ENCODE results near the gene BCORL1.

The BCORL1 gene

GRCh38 chrX:130103605-130104004 lies 121.2 kb downstream of the BCORL1 start:
- H3K36me3 Mint-ChIP-seq (ENCODE audit: low read depth): peaks cover 13% of the 10 kb centered on the region
- H3K27ac Mint-ChIP-seq: no peak overlapping the region
- H3K9me3 Mint-ChIP-seq: no peaks in the 10 kb centered on the region
- no peaks in the 10 kb centered on the region for H3K27me3 Mint-ChIP-seq
- peaks cover 66% of the 10 kb centered on the region for H3K4me1 Mint-ChIP-seq (ENCODE audit: low read depth)
- H3K4me3 Mint-ChIP-seq: no peak overlapping the region

- peaks cover 13% of the 10 kb centered on the region for H3K36me3 Mint-ChIP-seq (ENCODE audit: low read depth)
- peaks cover 61% of the 10 kb centered on the region for H3K4me1 Mint-ChIP-seq (ENCODE audit: low read depth)
- H3K9me3 Mint-ChIP-seq: no peaks in the 10 kb centered on the region
- no peak overlapping the region for H3K4me3 Mint-ChIP-seq
- no peaks in the 10 kb centered on the region for H3K27me3 Mint-ChIP-seq
- no peak overlapping the region for H3K27ac Mint-ChIP-seq
Observed at GRCh38 chrX:130105244-130105643, 122.8 kb downstream of the BCORL1 start.

- H3K27ac Mint-ChIP-seq: no peak overlapping the region
- H3K27me3 Mint-ChIP-seq: no peaks in the 10 kb centered on the region
- H3K4me1 Mint-ChIP-seq (ENCODE audit: low read depth): peaks cover 52% of the 10 kb centered on the region
- H3K36me3 Mint-ChIP-seq (ENCODE audit: low read depth): peaks cover 10% of the 10 kb centered on the region
- H3K4me3 Mint-ChIP-seq: no peak overlapping the region
- H3K9me3 Mint-ChIP-seq: no peaks in the 10 kb centered on the region
Observed at GRCh38 chrX:130106071-130106470, 123.6 kb downstream of the BCORL1 start.
